Gastrocnemius medialis (tissue), 4 donors: ENCODE data around the gene ST6GALNAC6.

Source experiments
- POLR2A ChIP-seq, 2 donors: fragments of 450-650 bp; IDR thresholded peaks; one replicate each; pipeline ENCODE4 v1.6.1; 2017; ENCODE audit warnings: antibody characterized with exemption in 2 of 2, mild to moderate bottlenecking in 2 of 2, moderate library complexity in 2 of 2
- TF ChIP-seq, protein P1 (sequence below), 5 experiments: fragments of 450-650 bp in 3 of 5; fragments of 200-600 bp in 2 of 5; sonication (generic) in 2 of 5; IDR thresholded peaks in 4 of 5; conservative IDR thresholded peaks in 1 of 5; 1 replicate in 4 of 5; 2 replicates in 1 of 5; pipeline ENCODE4 v1.5.1; 2016 to 2019; ENCODE audit warnings: antibody characterized with exemption in 5 of 5, mild to moderate bottlenecking in 3 of 5, moderate library complexity in 3 of 5

DNA sequence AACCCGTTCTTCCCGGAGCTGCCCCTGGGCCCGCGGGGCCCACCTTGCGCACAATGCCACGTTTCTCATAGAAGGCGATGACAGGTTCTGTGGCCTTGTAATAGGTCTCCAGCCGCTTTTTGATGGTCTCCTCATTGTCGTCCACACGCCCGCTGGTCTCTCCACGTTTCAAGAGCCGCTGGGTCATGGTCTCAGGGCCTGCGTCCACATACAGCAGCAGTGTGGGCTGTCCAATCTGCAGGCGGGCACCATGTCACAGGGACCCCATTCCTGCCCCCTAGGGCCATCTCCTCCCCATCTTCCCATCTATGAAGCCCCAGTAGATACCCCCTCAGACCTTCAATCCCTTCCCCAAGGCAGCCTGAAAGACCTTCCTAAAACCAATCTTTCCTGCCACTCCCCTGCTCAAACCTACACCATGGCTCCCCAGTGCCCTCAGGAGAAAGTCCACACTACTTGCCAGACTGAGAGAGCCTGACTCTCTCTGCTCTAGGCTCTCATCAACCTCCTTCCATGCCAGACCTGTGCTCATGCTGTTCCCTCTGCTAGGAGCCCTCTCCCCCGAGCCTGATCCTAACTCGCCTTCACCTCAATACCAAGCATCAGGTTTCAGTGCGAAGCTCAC, 31.0 kb downstream of the ST6GALNAC6 start:
- TF ChIP-seq, protein P1, sequence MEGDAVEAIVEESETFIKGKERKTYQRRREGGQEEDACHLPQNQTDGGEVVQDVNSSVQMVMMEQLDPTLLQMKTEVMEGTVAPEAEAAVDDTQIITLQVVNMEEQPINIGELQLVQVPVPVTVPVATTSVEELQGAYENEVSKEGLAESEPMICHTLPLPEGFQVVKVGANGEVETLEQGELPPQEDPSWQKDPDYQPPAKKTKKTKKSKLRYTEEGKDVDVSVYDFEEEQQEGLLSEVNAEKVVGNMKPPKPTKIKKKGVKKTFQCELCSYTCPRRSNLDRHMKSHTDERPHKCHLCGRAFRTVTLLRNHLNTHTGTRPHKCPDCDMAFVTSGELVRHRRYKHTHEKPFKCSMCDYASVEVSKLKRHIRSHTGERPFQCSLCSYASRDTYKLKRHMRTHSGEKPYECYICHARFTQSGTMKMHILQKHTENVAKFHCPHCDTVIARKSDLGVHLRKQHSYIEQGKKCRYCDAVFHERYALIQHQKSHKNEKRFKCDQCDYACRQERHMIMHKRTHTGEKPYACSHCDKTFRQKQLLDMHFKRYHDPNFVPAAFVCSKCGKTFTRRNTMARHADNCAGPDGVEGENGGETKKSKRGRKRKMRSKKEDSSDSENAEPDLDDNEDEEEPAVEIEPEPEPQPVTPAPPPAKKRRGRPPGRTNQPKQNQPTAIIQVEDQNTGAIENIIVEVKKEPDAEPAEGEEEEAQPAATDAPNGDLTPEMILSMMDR (IDR thresholded peaks at IDR 0.05 in 4 of 5, conservative IDR thresholded peaks at IDR 0.05 in 1 of 5), result no peak
- no peak for TF ChIP-seq POLR2A (IDR thresholded peaks at IDR 0.05)
